Measurements from ENCODE around the gene HHAT.

- TF ChIP-seq POLR2A (IDR thresholded peaks at IDR 0.05) (no peak), CTCF (IDR thresholded peaks at IDR 0.05) (no peak), POLR2AphosphoS5 (IDR thresholded peaks at IDR 0.05) (no peak)
Measured at GRCh38 chr1:210496063-210496462, 167.4 kb downstream of the HHAT start.
